AG04449 (cell line): ENCODE data around the gene CEP164.

Experiments
- CTCF ChIA-PET: fragments of 350-600 bp; formaldehyde crosslinking; extraction: SDS; loops from one replicate; lab custom pipeline; 2021; ENCODE audit warnings: antibody characterized with exemption; lab: Yijun Ruan, JAX
- POLR2A ChIA-PET: fragments of 400-600, 350-600 bp; formaldehyde crosslinking; extraction: SDS; loops from one replicate; lab custom pipeline; 2020; ENCODE audit warnings: antibody characterized with exemption, inconsistent platforms; lab: Yijun Ruan, JAX
- DNase-seq: peaks from one replicate; pipeline ENCODE4 v3.0.0-alpha.2; 2010; ENCODE audit warnings: low read depth, low spot score
- H3K4me3 ChIP-seq: 2 replicates; pipeline ENCODE4 v1.5.1; 2011; ENCODE audit warnings: low read depth, mild to moderate bottlenecking, control low read depth, low read length
- CTCF ChIP-seq: IDR thresholded peaks from one replicate; pipeline ENCODE4 v1.5.1; 2011; ENCODE audit warnings: mild to moderate bottlenecking, moderate library complexity, low read length, control low read depth, inconsistent platforms; ENCODE audit not compliant: insufficient read depth; ENCODE audit errors: missing control alignments

CEP164 gene

GRCh38 chr11:117433717-117434116 is 106.1 kb downstream of the CEP164 start:
- ChIA-PET POLR2A (no interaction called here), CTCF (no interaction called here)
- no peak for DNase-seq
- no peak for TF ChIP-seq CTCF
- no peak overlapping the region for H3K4me3 ChIP-seq

GRCh38 chr11:117434481-117434880 is 106.8 kb downstream of the CEP164 start:
- no peak for TF ChIP-seq CTCF
- ChIA-PET CTCF (no interaction called here), POLR2A (no interaction called here)
- H3K4me3 ChIP-seq = no peak overlapping the region
- DNase-seq = no peak

GRCh38 chr11:117435326-117435725 is 107.7 kb downstream of the CEP164 start:
- CTCF ChIA-PET = interaction anchor here (3.9 kb wide), 1 partner anchor 9 kb away, joined by 21 read pairs; no protein-coding TSS in a partner anchor
- no peak for DNase-seq
- H3K4me3 ChIP-seq = no peak overlapping the region
- POLR2A ChIA-PET = no interaction called here
- no peak for TF ChIP-seq CTCF

GRCh38 chr11:117437041-117437790 is 109.6 kb downstream of the CEP164 start:
- POLR2A ChIA-PET = no interaction called here
- H3K4me3 ChIP-seq = no peak overlapping the region
- no peak for TF ChIP-seq CTCF
- no peak for DNase-seq
- CTCF ChIA-PET = interaction anchor here (3.9 kb wide), 1 partner anchor 11 kb away, joined by 21 read pairs; no protein-coding TSS in a partner anchor

GRCh38 chr11:117437791-117438130 is 110.1 kb downstream of the CEP164 start:
- TF ChIP-seq CTCF = no peak
- POLR2A ChIA-PET = no interaction called here
- CTCF ChIA-PET = interaction anchor here (3.9 kb wide), 1 partner anchor 12 kb away, joined by 21 read pairs; no protein-coding TSS in a partner anchor
- DNase-seq = no peak
- H3K4me3 ChIP-seq = no peak overlapping the region

- H3K4me3 ChIP-seq = no peak overlapping the region
- no peak for DNase-seq
- ChIA-PET POLR2A (no interaction called here), CTCF (interaction anchor here (3.9 kb wide), 1 partner anchor 12 kb away, joined by 21 read pairs; no protein-coding TSS in a partner anchor)
- TF ChIP-seq CTCF = no peak
Measured at GRCh38 chr11:117438371-117439000, 110.8 kb downstream of the CEP164 start.
